ENCODE results near the gene DACT2.

DNA sequence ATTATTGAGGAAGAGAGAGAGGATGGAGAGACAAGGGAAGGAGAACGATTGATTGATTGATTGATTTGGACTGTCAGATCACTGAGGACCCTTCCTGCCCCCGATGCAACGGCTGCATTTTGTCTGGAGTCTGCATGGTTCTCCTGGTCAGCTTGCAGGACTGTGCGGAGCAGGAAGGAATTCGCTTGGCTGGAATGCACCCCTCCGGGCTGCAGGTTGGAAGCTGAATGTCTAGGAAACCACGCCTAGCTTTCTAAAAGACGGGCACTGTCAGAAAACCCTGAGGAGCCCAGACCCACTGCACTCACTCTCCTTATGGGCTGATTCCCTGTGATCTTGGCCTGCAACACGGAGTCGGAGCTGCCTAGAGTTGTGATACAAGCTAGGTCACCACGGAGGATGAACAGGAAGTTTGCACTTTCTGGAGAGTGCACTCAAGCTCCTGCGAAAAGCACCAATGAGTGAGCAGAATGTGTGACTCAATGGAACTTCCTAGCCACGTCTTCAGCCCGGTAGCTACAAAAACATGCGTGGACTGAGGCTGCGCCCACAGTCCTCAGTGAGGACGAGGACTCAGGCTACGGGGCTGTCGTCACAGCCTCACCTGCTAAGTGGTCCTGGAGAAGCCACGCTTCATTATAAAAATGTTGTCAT lies 14.4 kb downstream of the DACT2 start:
- TF ChIP-seq, protein P1, sequence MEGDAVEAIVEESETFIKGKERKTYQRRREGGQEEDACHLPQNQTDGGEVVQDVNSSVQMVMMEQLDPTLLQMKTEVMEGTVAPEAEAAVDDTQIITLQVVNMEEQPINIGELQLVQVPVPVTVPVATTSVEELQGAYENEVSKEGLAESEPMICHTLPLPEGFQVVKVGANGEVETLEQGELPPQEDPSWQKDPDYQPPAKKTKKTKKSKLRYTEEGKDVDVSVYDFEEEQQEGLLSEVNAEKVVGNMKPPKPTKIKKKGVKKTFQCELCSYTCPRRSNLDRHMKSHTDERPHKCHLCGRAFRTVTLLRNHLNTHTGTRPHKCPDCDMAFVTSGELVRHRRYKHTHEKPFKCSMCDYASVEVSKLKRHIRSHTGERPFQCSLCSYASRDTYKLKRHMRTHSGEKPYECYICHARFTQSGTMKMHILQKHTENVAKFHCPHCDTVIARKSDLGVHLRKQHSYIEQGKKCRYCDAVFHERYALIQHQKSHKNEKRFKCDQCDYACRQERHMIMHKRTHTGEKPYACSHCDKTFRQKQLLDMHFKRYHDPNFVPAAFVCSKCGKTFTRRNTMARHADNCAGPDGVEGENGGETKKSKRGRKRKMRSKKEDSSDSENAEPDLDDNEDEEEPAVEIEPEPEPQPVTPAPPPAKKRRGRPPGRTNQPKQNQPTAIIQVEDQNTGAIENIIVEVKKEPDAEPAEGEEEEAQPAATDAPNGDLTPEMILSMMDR (IDR thresholded peaks at IDR 0.05; ENCODE audit: borderline replicate concordance, extremely low read depth, low read length, poor library complexity, severe bottlenecking), result no peak
- TF ChIP-seq EZH2 (IDR thresholded peaks at IDR 0.05; ENCODE audit: borderline replicate concordance, low read depth, low read length, severe bottlenecking), result no peak
